GM21528 (cell line): ENCODE data around the gene OR2T10.
"Not testable (repeated sequence)": the region's sequence is repeated elsewhere in the genome, so short reads cannot be mapped to it uniquely, and the experiment has no call there.

ENCODE experiments used
- ATAC-seq: cut with Tn5 transposase; IDR thresholded peaks from one replicate; pipeline ENCODE4 v1.9.1; 2021; ENCODE audit warnings: mild to moderate bottlenecking, moderate library complexity; ENCODE audit not compliant: unreplicated experiment, low FRiP score

Gene OR2T10

DNA sequence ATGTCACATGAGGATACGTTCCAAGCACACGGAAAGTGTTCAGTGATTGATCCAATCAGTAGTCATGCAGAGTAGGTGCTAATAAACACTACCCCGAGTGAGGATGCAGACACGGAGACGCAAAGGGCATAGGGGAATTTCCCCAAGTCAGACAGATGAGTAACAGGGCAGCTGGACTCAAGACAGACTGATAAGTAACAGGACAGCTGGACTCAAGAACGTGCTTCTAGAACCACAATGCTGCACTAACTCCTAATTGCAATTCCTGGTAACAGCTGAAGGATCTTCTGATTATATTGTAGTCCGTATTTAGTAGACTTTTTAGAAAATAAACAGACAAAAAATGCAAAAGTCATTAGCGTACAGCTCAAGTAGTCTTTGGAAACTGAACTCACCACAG, 1.9 kb upstream of the OR2T10 start:
- no peak for ATAC-seq

DNA sequence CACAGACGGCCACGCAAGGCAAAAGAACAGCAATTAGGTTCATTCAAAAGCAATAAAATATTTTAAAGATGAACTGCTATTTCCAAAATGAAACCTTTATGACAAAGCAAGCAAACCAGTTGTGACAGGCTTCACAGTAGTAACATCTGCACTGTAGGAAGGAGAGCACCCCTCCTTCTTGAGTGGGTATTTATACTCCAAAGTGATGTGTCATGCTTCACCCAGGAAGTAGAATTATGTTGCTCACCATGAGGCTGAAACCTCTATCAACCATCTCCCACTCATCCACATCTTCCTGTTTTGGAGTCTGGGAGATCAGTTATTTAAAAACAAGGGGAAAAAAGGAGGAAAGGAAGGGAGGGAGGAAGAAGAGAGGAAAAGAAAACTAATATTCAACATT, 885 bp downstream of the OR2T10 start:
- no peak for ATAC-seq

DNA sequence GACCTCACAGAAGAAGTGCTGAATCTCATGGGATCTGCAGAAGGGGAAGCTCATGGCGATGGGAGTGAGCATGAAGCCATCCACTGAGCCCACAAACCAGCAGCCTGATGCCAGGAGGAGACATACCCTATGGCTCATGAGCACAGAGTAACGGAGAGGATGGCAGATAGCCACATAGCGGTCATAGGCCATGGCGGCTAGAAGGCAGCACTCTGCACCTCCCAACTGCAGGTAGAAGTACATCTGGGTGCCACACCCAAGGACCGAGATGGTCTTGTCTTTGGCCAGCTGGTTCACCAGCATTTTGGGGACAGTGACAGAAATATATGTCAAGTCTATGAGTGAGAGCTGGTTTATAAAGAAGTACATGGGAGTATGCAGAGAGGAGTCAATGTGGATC, 4.3 kb downstream of the OR2T10 start:
- ATAC-seq: no peak

DNA sequence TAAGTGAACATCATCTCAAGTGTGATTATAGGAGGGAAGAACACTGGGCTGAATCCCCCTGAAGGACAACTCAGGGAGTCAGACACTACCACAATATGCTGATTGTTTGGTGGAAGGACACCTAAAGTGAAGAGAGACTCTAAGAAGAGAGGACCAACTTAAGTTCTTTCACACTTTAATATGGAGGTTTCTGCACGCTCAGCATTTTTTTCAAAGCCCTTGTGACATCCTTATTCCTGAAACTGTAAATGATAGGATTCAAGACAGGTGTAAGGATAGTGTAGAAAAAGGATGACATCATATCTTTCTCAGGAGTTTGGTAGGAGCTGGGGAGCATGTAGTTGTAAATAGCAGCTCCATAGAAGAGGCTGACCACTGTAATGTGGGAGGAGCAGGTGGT, 4.8 kb downstream of the OR2T10 start:
- no peak for ATAC-seq

DNA sequence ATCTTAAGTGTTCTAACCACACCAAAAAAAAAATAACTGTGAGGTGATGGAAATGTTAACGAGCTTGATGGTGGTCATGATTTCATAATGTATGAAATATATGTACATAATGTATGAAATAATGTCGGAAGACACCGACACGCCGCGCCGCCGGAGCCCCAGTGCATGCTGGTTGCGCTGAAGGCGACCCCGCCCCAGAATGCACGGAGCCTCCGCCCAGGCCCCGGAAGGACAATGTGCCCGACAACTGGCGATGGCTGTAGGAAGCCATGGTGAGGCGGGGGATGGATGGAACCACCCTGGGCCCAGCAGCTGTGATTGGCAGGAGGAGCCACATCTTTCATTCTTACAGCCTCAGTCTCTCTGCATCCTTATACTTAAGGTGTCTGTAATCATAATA, 7.4 kb downstream of the OR2T10 start:
- no peak for ATAC-seq

DNA sequence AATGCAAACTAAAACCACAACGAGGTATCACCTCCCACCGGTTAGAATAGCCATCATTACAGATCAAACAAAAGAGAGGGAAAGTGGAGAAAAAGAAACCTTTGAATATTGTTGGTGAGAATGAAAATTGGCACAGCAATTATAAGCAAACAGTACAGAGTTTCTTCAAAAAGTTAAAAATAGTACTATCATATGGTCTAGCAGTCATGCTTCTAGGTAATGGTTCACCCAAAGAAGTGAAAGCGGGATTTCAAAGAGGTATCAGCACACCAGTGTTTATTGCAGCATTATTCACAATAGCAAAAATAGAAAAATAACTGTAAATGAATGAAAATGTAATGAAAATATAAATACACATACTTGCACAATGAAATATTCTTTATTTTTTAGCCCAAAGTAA, 8.2 kb downstream of the OR2T10 start:
- no peak for ATAC-seq

DNA sequence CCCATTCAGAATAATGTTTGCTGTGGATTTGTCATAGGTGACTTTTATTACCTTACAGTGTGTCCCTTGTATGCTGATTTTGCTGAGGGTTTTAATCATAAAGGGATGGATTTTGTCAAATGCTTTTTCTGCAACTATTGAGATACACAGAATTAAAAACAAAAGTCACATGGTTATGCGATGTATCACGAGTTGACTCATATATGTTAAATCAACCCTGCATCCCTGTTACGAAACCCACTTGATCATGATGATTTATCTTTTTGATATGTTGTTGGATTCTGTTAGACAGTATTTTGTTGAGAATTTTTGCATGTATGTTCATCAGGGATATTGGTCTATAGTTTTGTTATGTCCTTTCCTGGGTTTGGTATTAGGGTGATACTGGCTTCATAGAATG, 12.2 kb downstream of the OR2T10 start:
- no peak for ATAC-seq

DNA sequence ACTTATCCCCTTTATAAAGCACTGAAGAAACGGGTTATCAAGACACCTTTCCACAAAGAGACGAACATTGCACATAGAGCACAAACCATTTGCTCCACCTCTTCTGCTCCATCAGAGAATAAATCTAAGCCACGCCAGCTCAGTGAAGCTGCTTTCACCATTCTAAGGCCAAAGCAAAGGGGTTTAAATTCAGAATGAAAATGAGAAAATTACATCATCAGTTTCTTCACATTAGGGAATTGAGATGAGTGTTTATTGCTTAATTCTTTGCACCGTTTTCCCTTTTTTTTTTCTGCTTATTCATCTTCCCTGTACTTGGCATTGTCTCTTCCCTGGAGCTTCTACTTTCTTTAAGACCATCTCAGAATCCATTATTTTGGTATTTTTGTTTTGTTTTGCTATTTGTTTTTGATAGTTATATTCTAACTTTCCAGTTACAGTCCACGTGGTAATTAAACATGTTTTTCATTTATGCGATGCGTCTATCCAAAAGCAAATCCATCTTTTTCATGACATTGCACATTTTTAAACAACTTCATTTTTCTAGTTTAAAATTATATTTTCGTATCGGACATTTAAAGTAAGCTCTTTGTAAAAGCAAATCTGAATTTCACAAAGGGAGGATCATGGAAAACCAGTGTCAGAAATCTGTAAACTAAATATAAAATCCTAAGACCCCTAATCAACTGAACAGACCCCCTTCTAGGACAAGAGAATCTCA, 21.1 kb downstream of the OR2T10 start:
- no peak for ATAC-seq

DNA sequence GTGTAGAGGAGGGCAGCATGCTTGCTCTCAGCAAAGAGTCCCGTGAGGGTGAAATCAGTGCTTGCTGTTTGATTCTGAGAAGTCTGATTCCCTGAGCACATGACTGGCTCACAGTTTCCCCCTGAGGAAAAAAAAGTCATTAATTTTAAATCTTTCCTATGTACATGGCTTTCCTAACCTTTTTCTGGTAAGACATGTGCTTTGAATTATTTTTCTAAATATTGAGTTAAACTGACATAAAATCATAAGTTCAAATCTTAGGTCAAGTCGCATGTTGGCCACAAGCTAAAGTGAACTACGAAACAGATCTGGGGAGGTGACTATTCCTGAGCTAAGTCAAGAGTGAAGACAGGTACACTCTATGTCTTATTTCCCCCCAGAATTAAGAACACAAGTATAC, 22.8 kb downstream of the OR2T10 start, which contains the start of gene OR2T34:
OR2T34 (minus strand) TSS at position 101 of the 400 bp plus-strand sequence; CDS start at position 101, 0 bp downstream.
- not testable (repeated sequence) for ATAC-seq

DNA sequence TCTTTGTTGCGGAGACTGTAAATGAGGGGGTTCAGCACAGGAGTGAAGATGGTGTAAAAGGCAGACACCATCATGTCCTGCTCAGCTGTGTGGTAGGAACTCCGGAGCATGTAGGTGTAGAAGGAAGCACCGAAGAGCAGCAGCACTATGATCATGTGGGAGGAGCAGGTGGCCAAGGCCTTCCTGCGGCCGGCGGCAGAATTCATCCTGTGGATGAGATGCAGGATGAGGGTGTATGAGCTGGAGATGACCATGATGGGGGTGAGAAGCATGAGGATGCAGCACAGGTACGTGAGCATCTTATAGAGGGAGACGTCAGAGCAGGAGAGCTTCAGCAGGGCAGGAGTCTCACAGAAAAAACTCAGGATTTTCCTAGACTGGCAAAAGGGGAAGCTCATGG, 23.6 kb downstream of the OR2T10 start:
- not testable (repeated sequence) for ATAC-seq

DNA sequence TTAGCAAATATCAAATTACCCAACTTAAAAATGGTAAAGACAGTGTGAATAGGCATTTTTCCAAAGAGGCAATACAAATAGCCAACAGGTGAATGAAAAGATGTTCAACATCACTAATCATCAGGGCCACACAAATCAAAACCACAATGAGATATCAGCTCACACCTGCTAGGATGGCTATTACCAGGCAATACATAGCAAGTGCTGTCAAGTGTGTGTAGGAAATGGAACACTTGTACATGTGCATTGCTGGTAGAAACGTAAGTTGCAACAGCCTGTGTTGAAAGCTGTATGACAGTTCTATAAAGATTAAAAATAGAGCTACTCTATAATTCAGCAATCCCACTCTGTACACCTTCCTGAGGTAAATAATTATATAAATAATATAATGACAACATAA, 25.5 kb downstream of the OR2T10 start:
- ATAC-seq: peak; percentile 100

DNA sequence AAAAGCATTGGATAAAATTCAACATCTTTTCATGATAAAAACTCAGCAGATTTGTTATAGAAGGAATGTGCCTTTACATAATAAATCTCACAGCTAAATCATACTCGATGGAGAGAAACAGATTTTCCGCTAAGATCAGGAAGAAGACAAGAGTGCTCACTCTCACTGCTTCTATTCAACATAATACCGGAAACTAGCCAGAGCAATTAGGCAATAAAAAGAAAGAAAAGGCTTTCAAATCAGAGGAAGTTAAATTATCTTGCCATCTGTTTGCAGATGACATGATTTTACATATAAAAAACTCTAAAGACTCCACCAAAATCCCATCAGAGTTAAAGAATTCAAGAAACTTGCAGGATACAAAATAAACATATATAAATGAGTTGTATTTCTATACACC, 26.7 kb downstream of the OR2T10 start:
- ATAC-seq: not testable (repeated sequence)

DNA sequence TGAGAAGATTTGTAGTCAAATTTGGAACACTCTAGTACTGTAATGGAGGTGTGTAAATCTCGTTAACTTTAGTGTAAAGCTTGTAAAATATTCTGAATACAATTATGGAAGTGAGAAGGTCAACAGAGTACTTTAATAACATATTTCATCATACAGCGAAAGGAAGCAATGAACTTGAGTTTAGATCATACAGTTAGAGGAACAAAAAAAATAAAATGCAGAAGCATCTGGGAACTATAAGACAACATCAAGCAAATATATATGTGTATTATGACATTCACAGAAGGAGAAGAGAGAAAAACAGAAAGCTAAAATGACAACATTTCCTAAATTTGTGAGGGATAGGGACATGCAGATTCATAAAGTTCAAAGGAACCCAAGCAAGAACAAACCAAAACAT, 28.5 kb downstream of the OR2T10 start:
- not testable (repeated sequence) for ATAC-seq

DNA sequence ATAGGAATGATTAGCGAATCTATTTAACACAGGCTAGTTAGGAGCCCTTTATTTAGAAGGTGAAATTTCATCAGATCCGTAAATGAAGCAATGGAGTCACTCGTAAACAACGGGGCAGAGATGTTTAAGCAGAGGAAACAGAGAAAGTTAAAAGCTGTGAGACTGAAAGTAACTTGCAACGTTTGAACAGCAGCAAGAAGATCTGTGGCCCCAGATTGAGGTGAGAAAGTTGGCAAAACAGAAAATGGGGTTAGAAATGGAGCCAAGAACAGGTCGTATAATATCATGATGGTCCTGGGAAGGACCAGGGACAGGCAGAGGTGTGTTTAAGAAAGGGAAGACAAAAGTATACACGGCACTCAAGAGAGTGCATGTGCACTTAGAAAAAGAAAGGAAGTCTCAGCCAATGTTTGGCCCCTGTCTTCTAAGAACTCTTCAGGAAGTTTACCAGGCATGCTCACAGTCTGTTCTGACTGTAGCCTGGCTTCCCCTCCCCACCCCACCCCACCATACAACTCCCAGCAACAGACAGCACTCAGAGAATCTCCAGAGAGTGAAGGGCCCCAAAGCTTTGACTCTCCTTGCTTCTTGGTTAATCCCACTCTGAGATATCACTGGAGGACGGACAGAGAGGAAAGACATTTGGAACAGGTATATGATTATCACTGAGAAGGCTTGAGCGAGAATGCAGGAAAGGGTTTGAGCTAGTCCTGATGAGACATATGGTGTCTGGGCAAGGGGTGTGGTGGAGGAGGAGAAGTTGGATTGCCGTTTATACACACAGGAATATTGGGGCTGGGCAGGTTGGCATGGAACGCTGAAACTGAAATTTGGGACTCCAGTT, 31.7 kb downstream of the OR2T10 start:
- peak; percentile 80 for ATAC-seq

DNA sequence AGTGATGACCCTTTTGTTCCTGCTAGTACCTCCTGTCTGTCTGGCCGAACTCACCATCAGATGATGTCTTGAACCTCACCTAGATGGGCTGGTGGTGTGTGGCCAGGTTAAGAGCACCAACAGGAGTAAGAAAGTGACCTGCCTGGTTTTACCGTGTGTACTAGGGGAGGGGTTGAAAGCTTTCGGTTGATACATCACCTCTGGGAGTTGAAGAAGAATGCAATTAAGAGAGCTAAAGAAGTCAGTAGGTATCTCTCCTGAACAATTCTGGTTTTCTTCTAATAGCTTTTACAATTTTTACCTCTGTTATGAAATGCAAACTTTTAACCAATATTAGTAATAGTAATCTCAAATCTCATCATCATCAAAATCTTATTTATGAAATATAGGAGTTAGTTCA, 34.8 kb downstream of the OR2T10 start, which contains the start of gene OR2T29:
OR2T29 (minus strand) TSS at position 101 of the 400 bp plus-strand sequence. CDS start 3,281 bp downstream, outside the sequence.
- ATAC-seq: not testable (repeated sequence)

DNA sequence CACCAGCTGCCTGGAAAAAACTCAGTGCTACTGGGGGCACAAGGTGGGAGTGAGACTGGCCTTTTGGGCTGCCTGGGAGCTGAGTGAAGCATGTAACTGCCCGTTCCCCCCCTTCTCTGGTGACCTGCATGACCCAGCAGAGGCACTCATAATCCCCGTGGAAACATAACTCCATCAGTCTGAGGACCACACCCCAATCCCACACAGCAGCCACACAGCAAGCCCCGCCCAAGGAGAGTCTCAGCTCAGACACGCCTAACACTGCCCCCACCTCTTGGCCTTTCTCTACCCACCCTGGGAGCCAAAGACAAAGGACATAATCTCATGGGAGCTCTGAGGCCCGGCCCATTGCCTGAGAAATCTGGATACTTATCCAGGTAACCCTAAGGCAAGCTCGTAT, 46.5 kb downstream of the OR2T10 start:
- not testable (repeated sequence) for ATAC-seq

DNA sequence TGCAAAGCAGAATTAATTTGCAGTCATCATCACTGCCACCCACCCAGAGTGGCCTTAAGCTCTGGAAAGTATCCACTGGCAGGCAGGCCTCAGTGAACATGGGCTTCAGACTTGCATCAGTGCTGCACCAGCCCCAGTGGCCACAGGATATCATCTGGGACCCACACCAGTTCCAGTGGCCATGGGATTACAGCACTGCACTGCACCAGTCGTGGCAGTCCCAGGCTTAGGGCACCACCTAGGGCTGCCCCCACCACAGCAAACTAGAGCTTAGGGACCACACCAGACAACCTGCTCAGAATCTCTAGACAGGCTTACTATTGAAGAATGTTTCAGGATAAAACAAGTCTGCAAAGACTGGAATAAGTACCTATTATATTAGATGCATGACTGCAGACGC, 50.1 kb downstream of the OR2T10 start:
- ATAC-seq: not testable (repeated sequence)
